GM21515 (cell line): ENCODE results near the gene CPNE4.

Experiments used
- ATAC-seq: cut with Tn5 transposase; IDR thresholded peaks from one replicate; pipeline ENCODE4 v1.9.1; 2021; ENCODE audit not compliant: unreplicated experiment

CPNE4 gene

DNA sequence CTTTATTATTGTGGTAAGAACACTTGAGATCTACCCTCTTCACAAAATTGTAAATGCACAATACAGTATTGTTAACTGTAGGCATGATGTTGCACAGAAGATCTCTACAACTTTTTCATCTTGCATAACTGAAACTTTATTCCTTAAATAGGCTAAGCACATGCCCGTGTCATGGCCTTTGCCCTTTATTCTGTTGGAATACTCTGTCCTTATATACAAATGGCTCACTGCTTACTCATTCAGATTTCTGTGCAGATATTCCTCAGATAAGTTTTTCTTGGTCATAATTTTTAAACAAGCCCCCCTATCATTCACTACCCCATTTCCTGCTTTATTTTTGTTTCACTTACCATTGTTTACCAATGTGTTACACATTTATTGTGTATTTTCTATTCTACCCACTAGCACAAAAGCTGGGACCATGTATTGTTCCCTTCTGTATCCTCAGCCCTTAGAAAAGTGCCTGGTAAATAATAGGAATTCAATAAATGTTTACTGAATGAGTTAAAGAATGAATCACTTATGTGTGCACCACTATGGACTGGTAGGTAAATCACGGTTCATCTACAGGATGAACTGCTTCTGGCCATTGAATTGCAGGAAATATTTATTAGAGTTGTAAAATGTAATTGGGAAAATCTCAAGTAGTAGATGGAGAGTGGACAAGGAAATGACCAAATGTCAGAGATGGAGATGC is 151.0 kb downstream of the CPNE4 start:
- ATAC-seq = no peak

DNA sequence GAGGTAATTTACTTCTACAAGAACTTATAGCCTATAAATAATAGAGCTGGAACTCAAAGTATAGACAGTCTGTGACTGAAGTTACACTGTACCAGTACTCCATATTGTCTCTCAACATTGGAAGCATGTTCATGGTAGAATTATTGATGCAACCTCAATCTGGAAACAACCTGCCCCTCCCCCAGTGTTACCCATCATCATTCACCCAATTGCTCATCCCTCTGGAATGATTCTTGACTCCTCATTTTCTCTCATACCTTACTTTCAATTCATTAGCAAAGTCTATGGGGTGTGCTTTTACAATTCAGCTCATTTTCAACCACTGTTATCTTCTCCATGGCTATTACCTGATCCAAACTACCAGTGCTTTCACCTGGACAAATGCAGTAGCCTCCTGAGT is 151.7 kb downstream of the CPNE4 start:
- ATAC-seq = no peak

DNA sequence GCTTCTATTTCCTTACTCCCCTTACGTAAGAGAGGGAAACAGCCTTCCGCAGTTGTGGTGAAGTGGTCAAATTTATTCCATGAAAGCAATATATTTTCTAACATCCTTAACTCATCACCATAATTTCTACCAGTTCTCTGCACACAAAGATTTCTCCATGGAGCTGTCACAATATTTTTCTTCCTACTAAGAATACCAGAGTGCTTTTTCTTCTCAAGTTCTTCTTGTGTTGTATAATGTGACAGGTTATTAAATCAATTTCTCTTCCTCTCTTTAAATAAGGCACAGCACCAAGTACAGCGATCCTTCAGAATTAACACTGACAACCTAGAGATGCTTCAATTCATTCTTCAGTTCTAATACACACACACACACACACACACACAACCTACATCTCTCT is 153.0 kb downstream of the CPNE4 start:
- ATAC-seq = no peak

DNA sequence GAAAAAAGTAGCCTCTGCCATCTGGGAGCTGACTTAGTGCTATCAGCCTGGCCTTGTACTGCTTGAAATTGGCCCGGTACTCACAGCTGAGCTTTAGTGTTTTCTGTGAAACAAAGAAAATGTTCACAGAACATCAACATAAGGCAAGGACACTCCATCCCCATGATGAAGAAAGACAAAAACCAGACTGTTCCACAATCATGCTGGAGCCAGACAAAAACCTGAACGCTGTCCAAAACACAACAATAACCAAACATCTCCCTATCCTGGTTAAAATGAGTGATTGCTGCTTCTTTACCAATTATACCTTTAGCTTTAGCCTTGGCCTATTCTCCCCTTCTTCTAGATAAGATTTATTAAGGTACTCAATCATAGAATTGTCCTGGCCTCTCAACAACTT is 153.9 kb downstream of the CPNE4 start:
- no peak for ATAC-seq

DNA sequence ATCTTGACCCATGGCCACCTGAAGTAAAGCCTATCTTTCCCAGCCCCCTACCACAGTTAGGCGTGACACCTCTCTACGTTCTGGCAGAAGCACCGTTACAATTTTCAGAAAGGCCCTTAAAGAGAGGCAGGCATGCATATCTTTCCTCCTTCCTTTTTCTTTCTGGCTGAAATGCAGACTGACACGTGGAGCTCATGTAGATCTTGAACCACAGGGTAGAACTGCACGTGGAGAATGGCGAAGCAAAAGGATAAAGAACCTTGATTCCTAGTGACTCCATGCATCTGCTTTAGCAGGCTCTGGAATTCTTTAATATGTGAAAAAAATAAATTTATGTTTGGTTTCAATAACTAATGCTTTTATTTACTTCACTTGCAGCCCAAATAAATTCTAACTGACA is 166.6 kb downstream of the CPNE4 start:
- ATAC-seq = no peak

DNA sequence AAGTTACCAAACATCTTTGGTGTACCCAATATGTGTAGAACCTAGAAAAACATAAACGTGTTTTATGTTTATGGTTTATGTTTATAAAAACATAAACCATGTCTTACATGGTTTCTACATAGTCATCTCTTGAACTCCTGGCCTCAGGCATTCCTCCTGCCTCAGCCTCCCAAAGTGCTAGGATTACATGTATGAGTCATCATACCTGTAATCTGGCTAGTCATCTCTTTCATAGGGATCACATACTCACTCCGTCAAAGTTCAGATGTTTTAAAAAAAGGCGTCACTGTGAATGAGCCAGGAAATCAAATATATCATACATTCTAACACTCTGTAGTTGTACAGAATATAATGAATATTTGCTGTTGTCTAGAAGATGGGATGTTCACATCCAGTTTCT is 178.6 kb downstream of the CPNE4 start:
- no peak for ATAC-seq

DNA sequence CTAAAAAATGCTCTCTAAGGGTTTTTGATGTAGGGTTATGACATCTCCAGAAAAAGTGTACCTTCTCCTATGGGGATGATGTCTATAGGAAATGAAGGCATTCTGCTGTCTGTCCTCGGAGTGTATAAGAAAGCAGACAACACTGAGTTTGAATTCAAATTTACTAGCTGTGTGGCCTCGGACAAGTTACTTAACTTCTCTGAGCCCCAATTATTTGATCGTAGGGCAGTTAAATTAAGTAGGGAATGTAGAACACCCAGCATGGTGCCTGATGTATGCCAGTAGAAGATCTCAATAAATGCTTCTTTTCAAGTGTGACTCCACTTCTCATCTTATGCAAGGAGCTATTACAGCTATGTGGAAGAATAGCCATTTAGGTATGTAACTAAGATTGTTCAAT is 184.6 kb downstream of the CPNE4 start:
- ATAC-seq = no peak

DNA sequence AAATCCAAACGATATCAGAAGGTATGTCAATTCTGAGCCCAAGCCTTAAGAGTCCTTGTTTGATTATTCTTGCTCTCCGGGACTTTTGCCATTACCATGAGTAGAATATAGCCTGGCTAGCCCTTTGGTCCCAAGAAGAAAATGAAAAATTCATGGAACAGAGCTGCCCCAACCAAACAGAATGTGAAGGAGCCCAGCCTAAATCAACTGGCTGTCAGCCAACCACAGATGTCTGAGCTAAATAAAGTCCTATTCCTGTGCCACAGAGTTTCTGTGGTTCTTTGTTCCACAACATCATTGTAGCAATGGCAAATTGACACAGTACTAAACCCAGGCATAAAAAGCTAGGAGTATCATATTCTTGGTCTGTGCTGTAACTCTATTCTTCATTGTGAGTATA is 185.2 kb downstream of the CPNE4 start:
- ATAC-seq = no peak

DNA sequence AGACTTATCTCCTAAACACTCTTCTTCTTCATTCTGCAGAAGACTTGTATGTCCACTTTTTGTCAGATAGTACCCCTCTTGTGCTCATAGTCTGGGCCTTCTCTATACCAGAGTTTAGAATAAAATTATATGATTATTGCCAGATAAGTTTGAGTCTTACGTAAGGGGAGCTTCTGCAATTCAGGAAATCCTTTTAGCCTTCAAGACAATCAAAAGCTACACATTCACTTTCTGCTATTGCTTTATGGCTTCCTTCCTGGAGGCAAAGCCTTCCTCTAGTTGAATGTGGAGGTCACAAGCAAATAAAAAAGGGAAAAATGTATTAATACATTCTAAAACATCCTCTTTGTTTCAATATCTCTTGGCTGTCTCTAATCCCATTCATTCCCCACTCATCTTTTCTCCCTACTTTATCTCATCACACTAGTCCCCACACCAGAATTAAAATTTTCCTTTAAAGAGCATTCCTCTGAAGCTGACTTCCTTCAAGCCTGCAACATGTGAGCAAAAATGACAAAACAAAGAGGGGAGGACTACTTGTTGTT is 186.8 kb downstream of the CPNE4 start:
- ATAC-seq = no peak

DNA sequence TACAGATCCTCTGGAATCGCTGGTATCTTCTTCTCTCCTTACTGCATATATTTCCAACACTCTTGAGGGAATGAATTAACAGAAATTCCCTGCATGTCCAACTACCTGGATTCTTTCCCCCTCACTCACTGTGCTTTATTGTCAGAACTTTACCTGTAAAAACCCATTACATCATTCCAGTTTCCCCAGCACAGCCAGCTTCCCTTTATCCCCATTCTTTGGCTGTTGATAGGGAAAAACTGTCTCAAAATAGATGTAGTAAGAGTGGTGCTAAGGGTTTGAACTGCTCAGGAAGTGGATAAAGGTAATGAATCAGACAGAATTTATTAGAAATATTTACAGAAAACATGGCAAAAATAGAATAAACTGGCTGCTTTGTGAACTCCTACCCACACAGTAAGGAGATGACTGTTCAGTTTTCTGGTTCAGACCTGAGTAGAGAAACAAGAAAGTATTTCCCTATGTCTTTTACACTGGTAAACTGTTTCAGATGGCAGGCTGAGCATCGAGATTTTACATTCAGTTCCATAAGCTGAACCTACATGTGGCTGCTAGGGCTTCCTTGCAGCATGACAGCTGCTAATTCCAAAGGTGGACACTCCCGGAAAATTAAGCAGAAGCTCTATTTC is 188.4 kb downstream of the CPNE4 start:
- no peak for ATAC-seq

DNA sequence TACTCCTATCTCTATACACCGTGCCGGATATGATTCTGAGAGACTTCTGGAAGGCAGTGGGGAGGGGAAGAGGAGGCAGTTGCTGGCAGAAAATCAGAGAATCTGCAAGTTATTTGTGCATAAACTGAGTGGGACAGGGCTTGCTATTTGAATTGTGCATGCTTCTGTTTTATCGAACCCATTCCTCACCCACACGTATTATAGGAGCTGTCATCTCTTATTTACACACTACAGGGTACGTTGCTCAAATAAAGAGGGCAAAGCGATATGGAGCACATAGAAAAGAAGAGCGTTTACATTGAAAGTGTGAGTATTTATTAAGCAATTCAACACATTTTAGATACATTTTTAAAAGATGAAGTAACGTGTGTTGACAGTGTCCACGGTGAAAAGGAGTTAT is 191.6 kb downstream of the CPNE4 start:
- ATAC-seq = no peak

DNA sequence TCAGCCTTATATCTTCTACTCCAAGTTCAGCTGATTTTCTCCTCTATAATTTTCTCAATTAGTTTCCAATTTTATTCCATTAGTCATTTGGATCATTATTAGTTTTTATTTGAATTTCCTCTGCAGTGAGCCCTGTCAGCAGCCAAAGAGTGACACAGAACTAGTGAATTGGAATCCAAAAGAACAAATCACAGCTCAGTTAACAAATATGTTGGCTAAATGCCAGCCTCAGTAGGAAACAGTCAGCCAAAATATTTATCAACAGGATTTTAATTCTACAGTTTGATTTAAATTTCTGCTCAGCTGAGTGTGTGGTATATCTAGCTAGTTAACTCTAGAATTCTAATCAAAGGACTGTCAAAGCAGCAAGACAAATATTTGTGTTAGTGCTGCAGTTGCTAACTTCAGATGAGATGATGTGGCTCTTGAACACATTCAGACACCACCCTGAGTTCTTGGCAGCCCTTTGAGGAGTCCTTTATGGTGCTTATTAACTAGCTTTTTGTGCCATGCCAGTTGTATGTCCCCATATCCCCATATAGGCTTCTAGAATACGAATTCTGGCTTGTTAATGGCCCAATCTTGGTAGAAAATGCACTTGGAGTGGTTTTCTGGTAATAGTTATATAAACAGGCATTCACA is 194.5 kb downstream of the CPNE4 start:
- ATAC-seq = no peak

DNA sequence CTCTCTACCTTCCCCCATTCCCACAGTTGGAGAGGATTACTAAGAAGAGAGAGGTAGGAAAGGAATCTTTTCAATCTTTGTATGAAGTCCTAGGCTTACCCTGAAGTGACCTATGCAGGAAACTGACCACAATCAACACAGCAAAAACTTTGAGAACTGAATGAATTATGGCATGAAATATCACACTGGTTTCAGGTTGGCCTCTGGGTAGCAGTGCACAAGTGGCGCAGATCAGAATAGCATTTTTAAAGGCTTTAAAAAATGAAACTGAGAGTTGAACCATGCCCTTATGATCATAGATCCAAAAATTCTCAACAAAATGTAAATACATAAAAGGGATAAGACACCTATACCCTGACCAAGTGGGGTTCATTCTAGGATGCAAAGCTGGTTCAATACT is 198.9 kb downstream of the CPNE4 start:
- ATAC-seq = no peak

DNA sequence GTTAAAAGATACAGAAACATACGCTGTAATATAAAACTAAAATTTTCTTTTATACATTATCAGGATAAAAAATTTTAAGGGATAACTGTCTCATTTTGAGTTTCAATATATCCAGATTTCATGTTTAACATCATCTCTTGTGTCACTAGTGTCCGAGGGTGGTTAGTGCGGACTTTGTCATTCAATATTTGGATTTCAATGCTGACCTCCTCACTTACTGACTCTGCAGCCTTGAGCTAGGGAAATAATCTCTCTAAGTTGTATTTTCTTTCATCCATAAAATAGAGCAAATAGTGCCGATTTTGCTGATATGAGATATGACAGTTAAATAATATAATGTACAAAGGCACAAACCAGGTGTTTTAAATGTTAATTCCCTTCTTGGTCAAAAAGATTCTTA is 203.2 kb downstream of the CPNE4 start:
- no peak for ATAC-seq

DNA sequence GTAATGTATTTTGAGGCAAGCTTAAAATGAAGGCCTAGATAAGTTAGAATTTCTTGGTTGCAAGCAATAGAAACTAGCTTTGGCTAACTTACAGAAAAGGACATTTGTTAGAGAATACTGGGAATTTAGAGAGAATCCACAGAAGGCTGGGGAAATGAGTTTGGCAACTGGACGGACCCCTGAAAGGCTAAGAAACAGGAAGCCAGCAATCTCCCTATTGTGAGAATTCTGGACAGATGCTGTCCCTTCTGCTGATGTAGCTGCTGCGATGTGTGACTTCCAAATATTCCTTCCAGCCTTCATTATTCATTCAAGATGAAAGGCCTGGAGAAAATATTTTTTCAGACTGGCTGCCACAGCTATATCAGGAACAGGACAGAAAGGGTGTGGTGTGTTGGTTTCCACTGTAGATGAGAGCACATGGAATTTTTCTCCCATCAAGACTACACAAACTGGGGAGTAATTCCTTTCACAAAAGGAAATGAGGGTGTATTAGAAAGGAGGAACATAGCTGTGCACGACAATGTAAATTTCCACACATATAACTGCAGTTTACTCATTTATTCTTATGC is 213.5 kb downstream of the CPNE4 start:
- ATAC-seq = no peak

DNA sequence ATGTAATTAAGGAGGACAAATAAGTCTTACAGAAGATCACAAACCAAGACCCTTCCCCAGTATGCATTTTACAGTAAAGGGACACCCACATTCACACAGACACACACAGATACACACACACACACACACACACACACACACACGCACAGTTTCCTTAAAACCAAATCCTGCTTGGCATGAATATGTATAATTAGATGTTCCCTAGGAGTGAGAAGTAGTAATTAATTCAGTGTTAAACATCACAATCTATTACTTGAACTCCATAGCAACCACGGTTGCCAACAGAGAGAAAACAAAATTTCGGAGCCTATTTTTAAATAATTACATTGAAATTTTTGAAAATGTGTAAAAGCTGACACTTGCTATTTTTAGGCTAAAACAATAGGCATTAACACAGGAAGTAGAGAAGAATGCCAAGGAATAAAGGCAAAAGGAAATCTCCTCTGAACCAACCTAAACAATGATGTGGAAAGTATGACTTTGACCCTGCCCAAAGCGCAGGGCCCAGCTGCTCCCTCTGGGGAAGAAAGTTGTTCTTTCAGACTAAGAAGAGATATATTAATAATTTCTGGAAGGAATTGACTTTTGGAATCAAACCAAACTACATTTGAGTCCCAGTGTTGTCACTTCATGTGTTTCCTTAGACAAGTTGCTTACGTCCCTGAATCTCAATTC is 215.3 kb downstream of the CPNE4 start:
- no peak for ATAC-seq

DNA sequence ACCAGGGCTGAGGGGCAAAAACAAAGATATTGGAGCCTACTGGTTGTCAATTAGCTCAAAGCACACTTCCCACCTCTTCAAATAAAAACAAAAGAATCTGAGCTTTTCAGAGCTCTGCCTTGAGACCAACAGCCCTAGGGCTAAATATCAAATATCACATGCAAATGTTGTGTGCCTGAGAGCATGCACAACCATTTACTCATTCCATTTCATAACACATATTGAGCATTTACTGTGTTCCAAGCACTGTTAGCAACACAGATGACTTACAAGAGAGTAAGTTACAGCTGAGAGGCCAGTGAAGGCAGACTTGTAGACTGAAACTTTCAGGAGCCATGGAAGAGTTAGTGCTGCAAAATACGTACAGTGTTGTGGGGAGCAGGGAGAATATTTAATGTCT is 222.4 kb downstream of the CPNE4 start:
- no peak for ATAC-seq

DNA sequence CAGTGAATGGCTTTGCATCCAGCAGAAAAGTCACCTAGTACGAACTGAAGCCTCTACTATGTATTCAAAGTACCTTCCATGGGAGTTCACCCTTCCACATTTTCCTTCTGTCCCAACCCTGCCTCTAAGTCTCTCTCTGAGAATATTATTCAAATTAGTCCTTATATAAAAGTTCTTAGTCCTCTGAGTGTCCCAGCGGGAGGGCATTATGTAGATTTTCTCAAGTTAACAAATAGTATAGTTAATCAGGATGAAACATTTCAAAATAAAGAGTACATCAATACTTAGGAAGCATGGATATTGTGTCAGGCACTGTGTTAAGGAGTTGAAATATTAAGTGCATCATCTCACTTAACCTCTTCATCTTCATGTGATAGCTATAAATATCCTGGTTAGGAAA is 223.3 kb downstream of the CPNE4 start:
- ATAC-seq = no peak

DNA sequence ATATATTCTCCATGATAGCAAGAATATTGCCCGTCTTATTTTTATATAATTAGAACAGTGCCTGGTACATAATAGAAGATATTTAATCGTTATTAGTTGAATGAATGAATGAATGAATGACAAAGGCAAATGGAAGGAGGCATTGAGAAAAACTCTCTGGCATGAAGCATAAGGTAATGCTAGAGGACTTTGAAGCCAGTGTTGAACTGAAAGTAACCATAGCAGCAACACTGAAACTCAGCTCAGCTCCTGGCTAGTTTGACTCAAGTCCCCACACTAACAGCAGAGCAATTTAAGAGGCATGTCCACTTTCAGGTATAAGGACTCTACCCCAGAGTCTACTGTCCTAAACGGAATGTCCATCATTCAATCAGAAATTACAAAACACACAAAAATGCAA is 227.0 kb downstream of the CPNE4 start:
- peak; percentile 54 for ATAC-seq

DNA sequence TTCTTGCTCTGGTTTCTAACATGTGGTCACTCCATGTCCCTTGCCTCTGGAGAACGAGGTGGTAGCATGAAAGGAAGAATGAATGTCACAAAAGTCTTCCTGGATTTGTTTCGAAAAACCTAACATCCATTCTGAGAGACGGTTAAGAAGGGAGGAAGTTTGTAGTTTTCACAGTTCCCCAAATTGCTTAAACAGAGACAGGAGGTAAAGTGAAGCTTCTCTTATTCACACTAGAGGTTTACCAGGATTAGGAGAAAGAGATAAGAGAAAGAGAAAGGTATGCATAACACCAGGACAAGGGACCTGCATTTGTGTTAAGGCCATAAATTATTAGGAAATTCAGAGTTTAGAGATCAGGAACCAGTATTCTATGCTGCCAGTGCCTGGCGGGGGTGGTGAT is 228.1 kb downstream of the CPNE4 start:
- ATAC-seq = no peak

DNA sequence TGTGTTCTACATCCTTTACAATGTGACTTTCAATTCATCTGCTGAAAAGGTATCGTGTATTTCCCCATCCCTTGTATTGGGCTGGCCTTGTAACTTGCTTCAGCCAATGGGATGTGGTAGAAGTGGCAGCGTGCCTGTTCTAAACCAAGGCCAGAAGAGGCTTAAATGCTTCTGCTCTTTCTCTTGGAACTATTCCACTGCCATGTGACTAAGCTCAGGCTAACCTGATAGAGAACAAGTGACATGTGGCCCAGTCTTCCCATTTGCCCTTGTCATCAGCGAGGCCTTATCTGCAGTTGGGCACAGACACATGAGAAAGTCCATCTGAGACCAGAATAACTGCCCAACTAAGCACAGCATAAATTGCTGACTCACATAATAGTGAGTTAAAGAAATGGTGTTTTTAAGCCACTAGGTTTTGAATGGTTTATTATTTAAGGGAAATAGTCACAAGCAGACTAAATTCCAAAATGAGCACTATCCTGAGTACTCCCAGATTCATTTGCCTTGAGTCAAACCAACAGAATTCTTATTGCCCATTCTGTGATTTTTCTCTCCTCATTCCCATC is 230.2 kb downstream of the CPNE4 start:
- no peak for ATAC-seq
